Measurements from ENCODE around the gene LAGE3. TPM values are rescaled to one million over a fixed set of nuclear protein-coding genes. Genes with fewer than 3 reads are reported as not detected.

Gene LAGE3
- total and polyA plus RNA-seq, 2 experiments from 2014 or later, result 32.2 to 49.4 TPM

DNA sequence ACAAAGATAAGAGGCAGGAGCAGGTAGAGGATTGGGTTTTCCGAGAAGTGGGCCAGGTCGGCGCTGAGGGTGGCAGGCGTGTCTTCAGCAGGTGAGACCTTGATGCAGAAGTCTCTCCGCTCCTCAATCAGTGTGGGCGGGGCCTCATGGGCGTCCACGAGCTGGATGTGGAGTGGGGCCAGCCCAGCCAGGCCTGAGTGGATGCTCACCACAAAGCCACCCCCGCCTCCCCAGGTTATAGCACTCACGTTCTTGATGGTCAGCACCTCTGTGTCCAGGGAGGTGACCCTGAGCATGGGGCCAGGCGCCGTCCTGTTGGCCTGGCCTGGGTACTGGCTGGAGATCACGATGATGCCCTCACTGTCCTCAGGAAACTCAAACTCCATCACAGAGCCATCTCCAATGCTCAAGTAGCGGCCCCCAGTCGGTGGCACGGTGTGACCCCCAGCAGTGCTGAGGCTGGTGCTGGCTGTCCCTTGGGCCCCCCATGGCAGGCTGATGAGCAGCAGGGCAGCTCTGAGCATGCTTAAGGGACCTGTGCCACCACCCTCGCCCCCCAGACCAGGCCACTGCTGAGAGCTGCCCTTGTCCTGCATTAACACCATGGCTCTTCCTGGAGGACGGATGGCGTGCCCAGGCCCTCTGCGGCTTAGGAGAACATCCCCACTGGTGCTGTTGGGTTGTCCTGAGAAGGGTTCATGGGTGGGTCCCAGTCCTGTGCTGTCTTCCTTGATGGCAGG, 9.4 kb upstream of the LAGE3 start:
- Histone ChIP-seq H3K9me2 (replicated peaks; ENCODE audit: insufficient read depth) (no peaks in the 10 kb centered on the region), H3K27me3 (no peaks in the 10 kb centered on the region), H3K27ac (no peak overlapping the region), H3K9me3 (ENCODE audit: low read depth) (no peaks in the 10 kb centered on the region), H3K36me3 (replicated peaks; ENCODE audit: insufficient read depth, low read depth) (no peaks in the 10 kb centered on the region), H4K20me1 (ENCODE audit: insufficient read depth, poor library complexity, severe bottlenecking) (no peaks in the 10 kb centered on the region), H3K4me1 (ENCODE audit: insufficient read depth) (peaks cover 2% of the 10 kb centered on the region), H3K4me2 (peak overlapping the region; percentile 81), H2AFZ (no peak overlapping the region), H3K4me3 (no peak overlapping the region), H3K79me2 (peaks cover 5% of the 10 kb centered on the region)
- TF ChIP-seq, protein P1, sequence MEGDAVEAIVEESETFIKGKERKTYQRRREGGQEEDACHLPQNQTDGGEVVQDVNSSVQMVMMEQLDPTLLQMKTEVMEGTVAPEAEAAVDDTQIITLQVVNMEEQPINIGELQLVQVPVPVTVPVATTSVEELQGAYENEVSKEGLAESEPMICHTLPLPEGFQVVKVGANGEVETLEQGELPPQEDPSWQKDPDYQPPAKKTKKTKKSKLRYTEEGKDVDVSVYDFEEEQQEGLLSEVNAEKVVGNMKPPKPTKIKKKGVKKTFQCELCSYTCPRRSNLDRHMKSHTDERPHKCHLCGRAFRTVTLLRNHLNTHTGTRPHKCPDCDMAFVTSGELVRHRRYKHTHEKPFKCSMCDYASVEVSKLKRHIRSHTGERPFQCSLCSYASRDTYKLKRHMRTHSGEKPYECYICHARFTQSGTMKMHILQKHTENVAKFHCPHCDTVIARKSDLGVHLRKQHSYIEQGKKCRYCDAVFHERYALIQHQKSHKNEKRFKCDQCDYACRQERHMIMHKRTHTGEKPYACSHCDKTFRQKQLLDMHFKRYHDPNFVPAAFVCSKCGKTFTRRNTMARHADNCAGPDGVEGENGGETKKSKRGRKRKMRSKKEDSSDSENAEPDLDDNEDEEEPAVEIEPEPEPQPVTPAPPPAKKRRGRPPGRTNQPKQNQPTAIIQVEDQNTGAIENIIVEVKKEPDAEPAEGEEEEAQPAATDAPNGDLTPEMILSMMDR (IDR thresholded peaks at IDR 0.05; ENCODE audit: poor library complexity), result no peak
- no peak for TF ChIP-seq EZH2phosphoT487 (IDR thresholded peaks at IDR 0.05; ENCODE audit: low read depth, severe bottlenecking, unreplicated experiment)
- no peak for DNase-seq (ENCODE audit: low spot score)
- 84% methylated on average over 20 of the region's 20 CpGs for WGBS (ENCODE audit: low lambda C conversion rate, missing lambda C conversion rate)

DNA sequence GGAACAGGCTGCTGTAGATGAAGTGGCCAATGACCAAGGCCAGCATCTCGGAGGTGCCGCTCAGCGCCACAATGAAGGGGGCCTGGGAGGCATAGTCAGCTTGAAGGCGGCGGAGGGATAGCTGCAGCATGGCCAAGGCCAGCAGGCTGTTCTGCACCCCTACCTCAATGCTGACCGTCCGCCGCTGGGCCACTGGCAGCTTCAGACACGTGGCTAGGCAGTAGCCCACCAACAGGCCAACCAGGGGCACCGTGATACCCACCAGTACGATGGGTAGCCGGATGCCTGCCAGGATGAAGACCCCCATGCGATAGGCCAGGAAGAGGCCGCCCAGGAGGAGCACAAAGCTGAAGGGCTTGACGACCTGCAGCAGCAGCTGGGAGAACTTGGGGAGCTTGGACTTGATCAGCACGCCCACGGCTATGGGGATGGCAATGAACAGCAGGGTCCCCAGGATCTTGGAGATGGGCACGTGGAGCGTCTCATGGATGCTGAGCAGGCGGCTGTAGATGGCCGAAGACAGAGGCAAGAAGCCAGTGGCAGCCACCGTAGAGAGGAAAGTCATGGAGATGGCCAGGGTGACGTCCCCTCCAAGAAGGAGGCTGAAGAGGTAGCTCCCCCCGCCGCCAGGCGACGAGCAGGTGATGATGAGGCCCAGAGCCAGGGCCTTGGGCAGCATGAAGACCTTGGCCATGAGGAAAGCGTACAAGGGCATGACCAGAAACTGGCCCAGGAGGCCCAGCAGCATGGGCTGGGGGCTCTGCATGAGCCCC, 8.6 kb upstream of the LAGE3 start:
- Histone ChIP-seq H4K20me1 (ENCODE audit: insufficient read depth, poor library complexity, severe bottlenecking) (no peaks in the 10 kb centered on the region), H3K9me3 (ENCODE audit: low read depth) (no peaks in the 10 kb centered on the region), H3K27me3 (no peaks in the 10 kb centered on the region), H3K4me1 (ENCODE audit: insufficient read depth) (peaks cover 2% of the 10 kb centered on the region), H3K9me2 (replicated peaks; ENCODE audit: insufficient read depth) (no peaks in the 10 kb centered on the region), H3K36me3 (replicated peaks; ENCODE audit: insufficient read depth, low read depth) (no peaks in the 10 kb centered on the region), H2AFZ (no peak overlapping the region), H3K4me3 (no peak overlapping the region), H3K79me2 (peaks cover 5% of the 10 kb centered on the region), H3K27ac (no peak overlapping the region), H3K4me2 (peak overlapping the region; percentile 76)
- 90% methylated on average over 28 of the region's 28 CpGs for WGBS (ENCODE audit: low lambda C conversion rate, missing lambda C conversion rate)
- no peak for DNase-seq (ENCODE audit: low spot score)
- TF ChIP-seq, protein P1 (IDR thresholded peaks at IDR 0.05; ENCODE audit: poor library complexity), result no peak
- no peak for TF ChIP-seq EZH2 (IDR thresholded peaks at IDR 0.05; ENCODE audit: borderline replicate concordance)
- no peak for TF ChIP-seq EZH2phosphoT487 (IDR thresholded peaks at IDR 0.05; ENCODE audit: low read depth, severe bottlenecking, unreplicated experiment)

DNA sequence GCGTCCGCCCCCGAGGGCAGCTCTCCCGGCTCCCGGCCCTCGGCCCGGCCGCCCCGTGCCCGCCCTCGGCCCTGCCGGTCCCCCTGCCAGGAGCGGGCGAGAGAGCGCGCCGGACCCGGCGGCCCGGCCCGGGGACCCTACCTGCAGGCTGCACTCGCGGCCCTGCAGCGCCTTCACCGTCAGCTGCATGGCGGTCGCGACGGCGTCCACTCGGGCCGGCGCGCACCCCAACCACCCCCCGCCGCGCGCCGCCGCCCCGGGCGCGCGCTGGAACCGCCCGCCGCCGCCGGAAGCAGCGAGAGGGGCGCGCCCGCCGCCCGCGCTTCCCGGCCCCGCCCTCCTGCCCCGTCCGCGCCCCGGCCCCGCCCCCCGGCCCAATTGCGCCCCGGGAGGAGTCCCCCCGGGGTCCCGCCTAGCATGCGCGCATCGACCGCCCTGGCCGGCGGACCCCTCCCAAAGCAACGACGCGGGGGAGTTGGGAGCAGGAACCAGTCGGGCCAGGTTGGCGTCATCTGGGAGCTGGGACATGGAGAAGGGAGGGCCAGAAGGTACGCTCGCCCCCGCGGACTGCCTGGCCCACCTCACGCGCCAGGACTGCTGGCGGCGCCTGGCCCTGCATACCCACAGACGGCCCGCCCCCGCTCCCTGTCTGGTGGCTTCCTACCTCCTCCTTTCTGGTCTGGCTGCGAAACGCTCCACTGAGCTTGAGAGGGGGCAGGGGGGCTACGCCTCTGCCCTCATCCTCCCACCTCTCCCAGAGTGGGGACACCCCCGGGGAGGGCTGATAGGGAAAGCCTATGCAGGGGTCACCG, 7.5 kb upstream of the LAGE3 start, which contains the start of gene UBL4A:
Gene UBL4A, minus strand, starts transcription at position 220 of the 812 bp plus-strand sequence. Its CDS starts 31 bp downstream, at position 189.
- H3K27me3 ChIP-seq, result no peaks in the 10 kb centered on the region
- H3K27ac ChIP-seq, result peak within 1 kb of the TSS; percentile 86
- no peaks in the 10 kb centered on the region for H3K9me3 ChIP-seq (ENCODE audit: low read depth)
- H3K4me2 ChIP-seq, result peak within 1 kb of the TSS; percentile 80
- H3K4me1 ChIP-seq (ENCODE audit: insufficient read depth), result peaks cover 2% of the 10 kb centered on the region
- no peaks in the 10 kb centered on the region for H3K9me2 ChIP-seq (replicated peaks; ENCODE audit: insufficient read depth)
- H2AFZ ChIP-seq, result no peak within 1 kb of the TSS
- peaks cover 5% of the 10 kb centered on the region for H3K79me2 ChIP-seq
- H4K20me1 ChIP-seq (ENCODE audit: insufficient read depth, poor library complexity, severe bottlenecking), result no peaks in the 10 kb centered on the region
- H3K4me3 ChIP-seq, result peak within 1 kb of the TSS; percentile 42
- 32% methylated on average over 16 of the region's 95 CpGs for WGBS (ENCODE audit: low lambda C conversion rate, missing lambda C conversion rate)
- no peak for TF ChIP-seq EZH2 (IDR thresholded peaks at IDR 0.05; ENCODE audit: borderline replicate concordance)
- TF ChIP-seq EZH2phosphoT487 (IDR thresholded peaks at IDR 0.05; ENCODE audit: low read depth, severe bottlenecking, unreplicated experiment), result no peak
- TF ChIP-seq, protein P1 (IDR thresholded peaks at IDR 0.05; ENCODE audit: poor library complexity), result no peak
- DNase-seq (ENCODE audit: low spot score), result peak; percentile 83
- H3K36me3 ChIP-seq (replicated peaks; ENCODE audit: insufficient read depth, low read depth), result no peaks in the 10 kb centered on the region

All from hepatocyte (in vitro differentiated cells).